Fibroblast of skin of right biceps (primary cell): ENCODE results near the gene FAM98B.

ENCODE experiments used
- DNase-seq: peaks from one replicate; pipeline ENCODE4 v3.0.0-alpha.2; 2013

Gene FAM98B

GRCh38 chr15:38509152-38509551 is 55.2 kb downstream of the FAM98B start:
- DNase-seq, result no peak

DNA sequence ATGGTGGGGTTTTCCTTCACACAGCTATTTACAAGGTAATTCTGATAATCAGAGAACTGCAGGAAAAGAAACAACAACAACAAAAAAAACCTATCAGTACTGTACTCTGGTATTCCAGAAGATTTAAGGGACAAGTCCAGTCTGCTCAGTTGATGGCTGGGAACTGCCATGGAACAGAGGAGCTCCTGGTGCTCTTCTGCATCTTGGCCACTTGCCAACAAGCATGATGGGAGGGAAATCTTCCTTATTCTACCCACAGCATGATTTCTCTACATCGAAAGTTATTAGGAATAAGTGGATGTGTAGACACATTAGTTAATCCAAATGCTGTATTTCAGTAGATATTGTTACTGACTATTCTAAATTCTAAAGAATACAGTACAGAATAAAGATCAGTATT is 59.0 kb downstream of the FAM98B start:
- DNase-seq, result no peak

GRCh38 chr15:38514601-38515000 is 60.7 kb downstream of the FAM98B start:
- DNase-seq, result no peak

GRCh38 chr15:38516626-38517025 is 62.7 kb downstream of the FAM98B start:
- no peak for DNase-seq

DNA sequence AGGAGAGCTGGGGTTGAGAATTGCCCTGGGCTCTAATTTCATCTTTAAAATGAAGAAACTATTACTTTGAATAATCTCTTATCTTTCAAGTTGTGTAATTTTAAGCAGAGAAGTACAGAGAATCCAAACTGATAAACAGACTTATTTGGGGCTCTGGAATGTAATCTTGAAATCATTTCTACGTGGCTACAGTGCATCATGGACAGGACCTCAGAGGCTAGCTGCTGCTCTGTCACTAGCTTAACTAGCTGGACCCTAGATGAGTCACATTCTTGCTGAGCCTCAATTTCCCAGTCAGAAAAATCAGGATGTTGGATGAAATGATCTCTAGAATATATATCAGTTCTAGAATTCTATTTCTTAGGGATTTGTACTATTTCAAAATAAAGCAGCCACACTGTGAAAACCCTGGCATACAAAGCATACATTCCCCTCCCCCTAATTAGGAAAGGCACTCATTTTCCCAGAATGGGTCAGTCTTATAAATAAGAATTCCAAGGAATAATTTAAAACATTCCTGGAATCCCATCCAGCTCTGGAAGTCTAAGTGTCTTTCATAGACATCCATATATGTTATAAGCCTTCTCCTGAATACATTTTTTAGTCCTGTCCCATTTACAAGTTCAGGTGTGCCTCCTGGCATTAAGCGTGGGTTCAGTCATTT is 63.5 kb downstream of the FAM98B start:
- DNase-seq, result peak; percentile 42

- DNase-seq, result peak; percentile 26
Observed at GRCh38 chr15:38518084-38518483, 64.2 kb downstream of the FAM98B start.

DNA sequence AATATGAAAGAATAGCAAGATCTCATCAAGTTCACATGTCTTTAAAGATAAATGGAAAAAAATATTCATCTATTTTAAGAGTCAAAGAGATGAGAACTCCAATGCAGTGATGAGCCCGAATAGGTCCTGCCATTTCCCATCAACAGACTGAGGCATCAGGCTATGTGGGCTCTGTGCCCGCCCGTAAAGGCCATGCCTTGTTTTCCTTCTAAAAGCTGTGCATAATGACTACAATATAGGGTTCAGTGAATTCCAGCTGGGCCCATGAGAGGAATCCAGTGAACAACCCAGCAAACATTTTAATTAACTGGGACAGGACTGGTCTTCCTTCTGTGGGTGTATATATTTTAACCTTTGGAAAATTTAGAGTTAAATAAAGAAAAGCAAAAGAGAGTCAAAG is 66.1 kb downstream of the FAM98B start:
- DNase-seq, result no peak

DNA sequence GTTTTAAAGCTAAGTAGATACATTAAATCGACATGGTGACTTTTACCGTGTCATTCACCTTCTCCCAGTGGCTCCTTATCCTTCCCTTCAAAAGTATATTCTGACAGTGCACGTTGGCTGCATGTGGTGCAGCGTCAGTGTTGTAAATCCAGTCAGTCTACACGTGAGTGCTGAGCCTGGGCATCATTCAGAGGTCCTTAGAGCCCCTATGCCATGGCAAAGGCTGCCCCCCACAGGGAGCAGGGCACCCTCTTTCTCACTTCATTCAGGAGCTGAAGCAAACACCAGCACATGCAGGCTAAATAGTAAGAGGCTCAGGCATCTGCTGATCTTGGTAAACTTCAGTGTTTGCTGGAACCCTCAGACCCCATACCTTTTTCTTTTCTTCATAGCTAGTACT is 67.4 kb downstream of the FAM98B start:
- DNase-seq, result no peak

DNA sequence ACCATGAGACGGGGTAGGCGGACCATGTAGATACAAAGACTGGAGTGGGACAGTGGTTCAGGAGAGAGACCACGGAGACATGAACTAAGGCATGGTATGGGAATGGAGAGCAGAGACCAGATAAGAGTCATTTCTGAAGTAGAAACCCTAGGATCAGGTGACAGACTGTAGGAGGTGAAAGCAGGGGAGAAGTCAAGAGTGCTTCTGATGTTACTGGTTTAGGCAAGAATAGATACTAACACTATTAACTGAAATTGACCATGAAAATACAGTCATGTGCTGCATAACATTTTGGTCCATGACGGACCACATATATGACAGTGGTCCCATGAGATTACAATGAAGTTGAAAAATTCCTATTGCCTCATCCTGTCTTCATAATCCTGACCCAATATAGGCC is 69.0 kb downstream of the FAM98B start:
- DNase-seq, result no peak

GRCh38 chr15:38524156-38524555 is 70.2 kb downstream of the FAM98B start:
- peak; percentile 55 for DNase-seq

DNA sequence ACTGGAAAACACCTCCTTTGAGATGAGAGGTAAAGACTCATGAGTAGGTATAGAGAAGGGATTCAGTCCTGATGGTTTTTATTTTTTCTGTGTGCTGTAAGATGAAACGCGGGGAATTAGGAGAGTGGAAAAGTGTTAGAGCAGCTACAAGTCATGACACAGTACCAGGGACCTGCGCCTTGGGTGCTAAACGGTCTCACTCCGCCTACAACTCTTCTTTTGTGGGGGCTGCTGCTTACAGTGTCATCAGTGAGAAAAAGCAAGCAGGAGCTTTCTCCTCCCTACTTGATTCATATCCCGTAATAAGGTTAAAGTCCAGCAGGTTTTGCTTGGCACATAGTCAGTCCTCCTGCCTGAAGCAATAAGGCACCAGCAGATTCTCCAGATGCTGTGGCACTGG is 71.6 kb downstream of the FAM98B start:
- DNase-seq, result no peak

DNA sequence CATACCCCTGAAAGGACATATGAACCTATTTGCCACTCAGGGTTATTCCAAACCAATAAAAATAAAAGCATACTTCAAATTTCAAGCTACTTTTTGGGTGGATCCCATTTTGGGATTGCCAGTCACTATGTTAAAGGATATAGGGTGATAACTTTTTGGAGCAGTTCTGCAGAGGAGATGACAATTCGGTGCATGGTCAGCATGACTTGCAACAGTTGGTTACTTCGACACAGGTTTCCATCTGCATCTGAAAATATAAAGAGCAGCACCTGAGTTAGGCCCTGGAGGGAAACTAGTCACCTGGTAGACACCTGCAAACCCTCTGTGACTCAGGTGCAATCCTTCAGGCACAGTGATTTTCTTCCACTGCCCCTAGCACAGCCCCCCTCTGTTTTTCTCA is 72.2 kb downstream of the FAM98B start:
- no peak for DNase-seq

DNA sequence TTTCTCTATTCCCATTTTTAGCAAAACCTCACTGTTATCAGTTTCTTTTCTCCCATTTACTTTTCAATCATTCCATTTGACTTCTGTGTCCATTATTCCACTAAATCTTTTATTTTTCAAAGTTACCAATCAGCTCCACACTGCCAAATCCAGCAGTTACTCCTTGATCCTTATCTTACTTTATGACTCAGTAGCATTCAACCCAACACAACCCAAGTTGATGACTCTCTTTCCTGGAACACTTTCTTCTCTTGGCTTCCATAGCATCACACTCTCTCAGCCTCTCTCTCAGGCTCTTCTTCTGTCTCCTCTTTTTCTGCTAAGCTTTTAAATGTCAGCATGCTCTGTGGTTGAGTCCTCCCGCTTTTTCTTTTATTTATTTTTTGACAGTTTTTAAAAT is 74.4 kb downstream of the FAM98B start:
- DNase-seq, result peak; percentile 83

GRCh38 chr15:38530113-38530512 is 76.2 kb downstream of the FAM98B start:
- DNase-seq, result no peak

- DNase-seq, result peak; percentile 53
Observed at GRCh38 chr15:38531509-38531908, 77.6 kb downstream of the FAM98B start.

DNA sequence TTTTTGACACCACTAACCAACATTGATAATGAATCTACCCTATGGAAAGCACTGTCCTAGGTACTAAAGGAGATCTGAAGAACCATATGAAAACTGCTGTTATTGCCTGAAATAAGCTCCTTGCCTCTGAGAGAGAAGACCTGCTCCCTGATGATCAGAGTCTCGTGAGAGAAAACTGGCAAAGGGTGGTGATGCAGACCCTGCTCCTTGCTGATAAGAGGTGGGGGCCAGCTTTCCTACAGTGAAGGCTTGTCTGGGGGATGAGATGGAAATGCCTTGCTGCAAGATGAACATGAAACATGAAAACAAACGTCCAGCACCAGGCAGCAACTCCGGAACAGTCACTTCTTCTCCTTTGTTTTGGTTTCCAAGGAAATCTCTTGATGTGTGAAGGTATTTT is 78.8 kb downstream of the FAM98B start:
- no peak for DNase-seq

- no peak for DNase-seq
Observed at GRCh38 chr15:38533416-38533915, 79.5 kb downstream of the FAM98B start.

- DNase-seq, result no peak
Observed at GRCh38 chr15:38533926-38534325, 80.0 kb downstream of the FAM98B start.

DNA sequence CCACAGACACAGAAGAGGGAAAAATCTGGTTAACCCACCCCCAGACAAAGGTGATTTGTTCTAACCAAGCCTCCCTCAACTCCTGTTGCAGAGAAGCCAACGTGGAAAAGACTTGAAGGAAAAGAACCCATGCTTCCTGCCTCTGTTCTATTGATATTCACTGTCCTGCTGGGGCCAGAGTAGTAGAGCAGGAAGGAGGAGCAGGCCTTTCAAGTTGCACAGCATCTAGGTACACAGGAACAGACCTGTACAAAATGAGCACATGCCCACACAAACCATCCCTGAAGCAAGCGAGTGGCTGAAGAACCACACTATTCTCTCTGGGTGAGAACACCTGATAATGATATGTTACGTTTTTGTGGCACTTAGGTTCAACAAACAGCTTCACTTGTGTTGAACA is 80.8 kb downstream of the FAM98B start:
- DNase-seq, result no peak

DNA sequence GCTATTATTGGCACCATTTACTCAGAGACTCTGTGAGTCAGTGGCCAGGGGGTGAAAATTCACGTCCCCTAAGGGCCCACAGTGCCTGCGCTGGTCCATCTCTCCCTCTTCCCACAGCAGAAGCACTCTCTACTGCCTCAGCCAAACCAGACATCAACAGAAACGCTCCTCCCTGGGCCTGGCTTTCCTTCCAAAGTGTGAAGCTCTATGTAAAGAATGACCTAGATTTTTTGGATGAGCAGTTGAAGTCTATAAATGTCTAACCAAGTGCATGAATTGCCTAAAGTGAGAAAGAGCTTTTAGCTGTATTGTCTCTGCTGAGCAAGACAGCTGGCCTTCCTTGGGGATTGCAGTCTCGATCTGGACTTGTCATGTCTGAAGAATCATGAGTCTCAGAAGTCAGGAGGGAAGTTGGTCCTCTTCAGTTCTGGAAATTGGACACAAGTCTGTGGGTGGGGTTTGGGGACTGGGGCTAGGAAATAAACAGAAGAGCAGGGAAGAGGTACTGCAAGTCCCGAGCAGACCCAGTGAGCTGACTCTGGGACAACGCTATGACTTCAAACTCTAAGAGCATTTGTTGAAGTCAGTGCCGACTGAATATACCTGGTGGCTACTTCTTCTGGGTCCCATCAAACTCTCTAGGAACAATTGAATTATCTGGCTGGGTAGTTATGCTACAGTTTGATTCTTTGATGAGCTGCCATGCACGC is 81.7 kb downstream of the FAM98B start:
- peak; percentile 72 for DNase-seq

- peak; percentile 98 for DNase-seq
Observed at GRCh38 chr15:38536201-38536676, 82.3 kb downstream of the FAM98B start.
